Heart left ventricle (tissue), 16 donors: ENCODE data around the gene OOSP1. TPM values are rescaled to one million over a fixed set of nuclear protein-coding genes. Genes with fewer than 3 reads are reported as not detected.
A peak's percentile ranks its signal among the peaks of the same experiment; 100 is the strongest.

Source experiments
- ATAC-seq, 4 donors: fragments of 200-7000 bp; cut with Tn5 transposase; one replicate each; pipeline ENCODE4 v1.9.1; 2020 to 2022; ENCODE audit warnings: moderate library complexity in 4 of 4, mild to moderate bottlenecking in 3 of 4, moderate number of reproducible peaks in 1 of 4
- DNase-seq, 5 donors: peaks; one replicate each; pipeline ENCODE4 v3.0.0-alpha.2; 2020
- H3K27ac ChIP-seq, 12 donors: fragments of 200-600 bp; sonication (generic) in 4 of 12; one replicate each; pipeline versions ENCODE4 v1.5.0 to v1.8.0; 2016 to 2022; ENCODE audit warnings: mild to moderate bottlenecking in 2 of 12
- H3K27me3 ChIP-seq, 9 donors: fragments of 200-600 bp; sonication (generic) in 2 of 9; one replicate each; pipeline versions ENCODE4 v1.5.1 to v1.8.0; 2016 to 2022; ENCODE audit warnings: mild to moderate bottlenecking in 3 of 9
- H3K36me3 ChIP-seq, 9 donors: fragments of 200-600 bp; sonication (generic) in 2 of 9; one replicate each; pipeline versions ENCODE4 v1.5.0 to v1.8.0; 2018 to 2022; ENCODE audit warnings: mild to moderate bottlenecking in 2 of 9
- H3K4me1 ChIP-seq, 12 donors: fragments of 200-600 bp; sonication (generic) in 4 of 12; one replicate each; pipeline versions ENCODE4 v1.5.0 to v1.8.0; 2016 to 2022; ENCODE audit warnings: mild to moderate bottlenecking in 3 of 12
- H3K4me3 ChIP-seq, 12 donors: fragments of 200-600 bp; sonication (generic) in 4 of 12; one replicate each; pipeline versions ENCODE4 v1.5.0 to v1.8.0; 2017 to 2022; ENCODE audit warnings: mild to moderate bottlenecking in 9 of 12, moderate library complexity in 4 of 12
- H3K9me3 ChIP-seq, 12 donors: fragments of 200-600 bp; sonication (generic) in 4 of 12; one replicate each; pipeline versions ENCODE4 v1.5.0 to v1.8.0; 2016 to 2022; ENCODE audit warnings: mild to moderate bottlenecking in 1 of 12
- CTCF ChIP-seq, 12 donors: fragments of 200-600 bp; sonication (generic) in 4 of 12; IDR thresholded peaks; one replicate each; pipeline versions ENCODE4 v1.5.0 to v1.8.0; 2018 to 2022; ENCODE audit warnings: antibody characterized with exemption in 12 of 12, mild to moderate bottlenecking in 5 of 12
- POLR2A ChIP-seq, 2 donors: fragments of 450-650 bp; IDR thresholded peaks; one replicate each; pipeline ENCODE4 v1.6.1; 2017; ENCODE audit warnings: antibody characterized with exemption in 2 of 2, mild to moderate bottlenecking in 2 of 2, moderate library complexity in 2 of 2
- WGBS, 4 donors: extraction: QIAGEN DNeasy Blood & Tissue Kit in 2 of 4; methylation state at CpG; one replicate each; pipeline versions ENCODE4 v1.1.5 to v1.1.7; 2013 to 2018; 5-methylcytosine and 5-hydroxymethylcytosine counted together
- intact Hi-C, 10 donors: fragments of 100-400 bp; cut with DNase I; formaldehyde crosslinking; loops; one replicate each; pipeline versions ENCODE4 v1.11.1 to v1.14.2; 2022
- polyA plus RNA-seq, 2 donors: library from polyadenylated mRNA; stranded (reverse); fragments of 200-250 nt; gene quantifications; one replicate each; pipeline ENCODE4 v1.2.3, GENCODE V29; 2013
- total RNA-seq, 9 donors: library from RNA; depleted of rRNA in 2 of 9; stranded (reverse); fragments of >200 nt in 2 of 9; fragmentation: NEBNext Ultra II Directional in 3 of 9; extraction: Animal tissue kit (Norgen Biotek cat#: 25700) in 3 of 9; gene quantifications; one replicate each; pipeline versions ENCODE4 v1.1.0 to v1.2.4, GENCODE V29; 2016 to 2023
- donor health status: ischemic (EF 13 %, LVEDD 7.1; RV severe dilation, severe dysfunction).
- donor health status: healthy with polysubstance abuse.
- donor health status: DM: no; HTN: yes; CAD: no.
- donor health status: DM: no; HTN: no; CAD: no.
- donor health status: ischemic (EF 25% LVEDD 6.9; RV normal size, moderate dysfunction).
- donor health status: ischemic (EF 25% LVEDD 5.7; RV mildly dilated, moderate dysfunction).
- donor health status: healthy.
- donor health status: DM: yes; HTN: yes; CAD: no.
- donor health status: ischemic (EF 35%, LVEDD 5.7; RV mildly dilated, moderate dysfunction).
- donor health status: nonischemic (EF 11% LVEDD 7.7; RV severe dilation, severe dysfunction).
- donor health status: DM: yes; HTN: yes; CAD: no.
- donor health status: PGD.
- donor health status: ischemic (EF 29% LVEDD 5.4; RV normal size, mild dysfunction).
- donor health status: nonischemic (EF 23%, LVEDD 6.1; RV moderate dilation, normal function).

Gene OOSP1
- total and polyA plus RNA-seq, 11 donors: 0.38 TPM; not detected in 10

GRCh38 chr11:59960502-59961381 is 22.5 kb downstream of the OOSP1 start:
- TF ChIP-seq POLR2A (IDR thresholded peaks at IDR 0.05) (no peak), CTCF (IDR thresholded peaks at IDR 0.05) (no peak)
- 46 to 53% (median 51%) methylated on average over 9 of the region's 9 CpGs for WGBS, 4 donors
- no peaks in the 10 kb centered on the region for H3K27me3 ChIP-seq
- no peak overlapping the region for H3K4me3 ChIP-seq
- no peak overlapping the region for H3K27ac ChIP-seq
- intact Hi-C loops: no loop called here
- DNase-seq: no peak
- peak in 3 of 4 donors; percentile 26 to 73 (median 64) for ATAC-seq
- peaks cover 0 to 4% (median 0%) of the 10 kb centered on the region in 12 donors for H3K4me1 ChIP-seq
- no peaks in the 10 kb centered on the region for H3K36me3 ChIP-seq
- no peaks in the 10 kb centered on the region for H3K9me3 ChIP-seq

- H3K4me3 ChIP-seq: no peak overlapping the region
- WGBS, 4 donors: 48 to 59% (median 56%) methylated on average over 2 of the region's 2 CpGs
- ATAC-seq (peak in 2 of 4 donors; percentile 14 to 20), DNase-seq (no peak)
- H3K36me3 ChIP-seq: no peaks in the 10 kb centered on the region
- H3K27ac ChIP-seq: no peak overlapping the region
- peaks cover 0 to 8% (median 0%) of the 10 kb centered on the region in 12 donors for H3K4me1 ChIP-seq
- H3K9me3 ChIP-seq: no peaks in the 10 kb centered on the region
- no peak for TF ChIP-seq POLR2A (IDR thresholded peaks at IDR 0.05)
- TF ChIP-seq CTCF (IDR thresholded peaks at IDR 0.05): no peak
- H3K27me3 ChIP-seq: no peaks in the 10 kb centered on the region
- intact Hi-C loops: no loop called here
Measured at GRCh38 chr11:59962107-59962482, 23.9 kb downstream of the OOSP1 start.

GRCh38 chr11:59963733-59964132 is 25.5 kb downstream of the OOSP1 start, which contains the start of gene OOSP4A:
OOSP4A (plus strand) TSS chr11:59964033; CDS start chr11:59964033, 0 bp downstream.
- whole genome bisulfite sequencing, 4 donors: 84 to 90% (median 88%) methylated on average over 3 of the region's 3 CpGs
- intact Hi-C loops: no loop called here
- H3K4me1 ChIP-seq: peaks cover 0 to 8% (median 0%) of the 10 kb centered on the region in 12 donors
- no peak for ATAC-seq
- H3K9me3 ChIP-seq: no peaks in the 10 kb centered on the region
- no peak for TF ChIP-seq CTCF (IDR thresholded peaks at IDR 0.05)
- no peak for TF ChIP-seq POLR2A (IDR thresholded peaks at IDR 0.05)
- DNase-seq: no peak
- no peak within 1 kb of the TSS for H3K4me3 ChIP-seq
- no peak within 1 kb of the TSS for H3K27ac ChIP-seq
- no peaks in the 10 kb centered on the region for H3K27me3 ChIP-seq
- H3K36me3 ChIP-seq: no peaks in the 10 kb centered on the region

- intact Hi-C loops: no loop called here
- 74 to 81% (median 78%) methylated on average over 7 of the region's 7 CpGs for WGBS, 4 donors
- Histone ChIP-seq H3K27ac (no peak overlapping the region), H3K27me3 (no peaks in the 10 kb centered on the region), H3K36me3 (no peaks in the 10 kb centered on the region), H3K4me3 (no peak overlapping the region), H3K9me3 (no peaks in the 10 kb centered on the region), H3K4me1 (peaks cover 0 to 8% (median 0%) of the 10 kb centered on the region in 12 donors)
- no peak for ATAC-seq
- no peak for TF ChIP-seq CTCF (IDR thresholded peaks at IDR 0.05)
- no peak for TF ChIP-seq POLR2A (IDR thresholded peaks at IDR 0.05)
- no peak for DNase-seq
Measured at GRCh38 chr11:59965424-59965823, 27.2 kb downstream of the OOSP1 start.
